K562 (cell line): ENCODE results near the gene DCAF7. TPM values are rescaled to one million over a fixed set of nuclear protein-coding genes. Genes with fewer than 3 reads are reported as not detected.

Experiments used
- ARNT ChIP-seq, 2 experiments: fragments of 450-650 bp; IDR thresholded peaks; 2 replicates each; pipeline ENCODE4 v1.6.1; 2016; ENCODE audit warnings: mild to moderate bottlenecking in 1 of 2
- ATF1 ChIP-seq, 2 experiments: fragments of 450-650 bp in 1 of 2; IDR thresholded peaks; 2 replicates each; pipeline ENCODE4 v1.6.1; 2016; ENCODE audit warnings: missing compliant biosample characterization in 1 of 2, missing genetic modification characterization in 1 of 2
- KAT7 ChIP-seq: sonication (generic); formaldehyde crosslinking; IDR thresholded peaks from 2 replicates; pipeline ENCODE4 v1.8.0; 2022; ENCODE audit warnings: missing genetic modification reagents, mild to moderate bottlenecking, borderline replicate concordance
- MIER1 ChIP-seq: fragments of 450-650 bp; IDR thresholded peaks from 2 replicates; pipeline ENCODE4 v1.6.1; 2016; ENCODE audit warnings: antibody characterized with exemption, mild to moderate bottlenecking, low read depth
- PTRF ChIP-seq: fragments of 450-650 bp; IDR thresholded peaks from 2 replicates; pipeline ENCODE4 v1.6.1; 2016; ENCODE audit warnings: mild to moderate bottlenecking, missing genetic modification characterization, missing compliant biosample characterization
- RUNX1 ChIP-seq: sonication (generic); IDR thresholded peaks from 2 replicates; pipeline ENCODE4 v1.6.1; 2016; ENCODE audit warnings: antibody characterized with exemption, low read depth
- SAFB ChIP-seq: fragments of 200-400 bp; formaldehyde crosslinking; IDR thresholded peaks from 2 replicates; pipeline ENCODE4 v1.6.1; 2017; ENCODE audit warnings: low read depth, low read length, borderline replicate concordance
- SMARCB1 ChIP-seq: IDR thresholded peaks from 2 replicates; pipeline ENCODE4 v1.6.1; 2011; ENCODE audit warnings: improper control_type of control experiment, low read depth; ENCODE audit not compliant: insufficient read length
- TEAD4 ChIP-seq, 2 experiments: sonication (generic) in 1 of 2; formaldehyde crosslinking in 1 of 2; IDR thresholded peaks; 2 replicates each; pipeline versions ENCODE4 v1.6.1 to v1.8.0; 2012 to 2022; ENCODE audit warnings: borderline replicate concordance in 1 of 2, inconsistent platforms in 1 of 2, low read length in 1 of 2, mild to moderate bottlenecking in 1 of 2, missing genetic modification reagents in 1 of 2
- polyA plus RNA-seq, 8 experiments: library from polyadenylated mRNA; depleted of rRNA in 4 of 8; stranded (reverse) in 5 of 8; unstranded in 3 of 8; fragments of >200 nt; fragmentation: Nextera tagmentation in 2 of 8; fragmentation: Illumina TruSeq in 1 of 8; extraction: Ambion mirVana in 2 of 8; extraction: Trizol in 1 of 8; gene quantifications; 2 replicates each; pipeline versions ENCODE4 v1.2.1 to v1.2.3, GENCODE V29; 2011 to 2014; ENCODE audit warnings: inconsistent platforms in 1 of 8, missing spikeins in 1 of 8
- total RNA-seq, 7 experiments: library from RNA; depleted of rRNA in 6 of 7; stranded (reverse); fragments of >200 nt in 6 of 7; fragmentation: Illumina TruSeq in 2 of 7; extraction: Trizol in 2 of 7; gene quantifications; 2 replicates each; pipeline versions ENCODE4 v1.2.1 to v1.2.3, GENCODE V29; 2011 to 2021; ENCODE audit warnings: low replicate concordance in 1 of 7
- TF ChIP-seq, protein P1 (sequence below): fragments of 250-450 bp; sonication (Bioruptor Pico); IDR thresholded peaks from 2 replicates; pipeline ENCODE4 v1.4.0; 2020; ENCODE audit warnings: mild to moderate bottlenecking, moderate library complexity
- TF ChIP-seq, protein P2 (sequence below): sonication (generic); formaldehyde crosslinking; IDR thresholded peaks from 2 replicates; pipeline ENCODE4 v1.8.0; 2023; ENCODE audit warnings: missing genetic modification reagents, mild to moderate bottlenecking, borderline replicate concordance
- TF ChIP-seq, protein P3 (sequence below): fragments of 250-450 bp; sonication (Bioruptor Pico); IDR thresholded peaks from 2 replicates; pipeline ENCODE4 v1.8.0; 2021; ENCODE audit warnings: borderline replicate concordance, mild to moderate bottlenecking, moderate library complexity; ENCODE audit not compliant: poor library complexity, severe bottlenecking
- TF ChIP-seq, protein P4 (sequence below): fragments of 450-650 bp; IDR thresholded peaks from 2 replicates; pipeline ENCODE4 v1.6.1; 2017; ENCODE audit warnings: antibody characterized with exemption

DCAF7 gene
- total and polyA plus RNA-seq, 9 of the 15 experiments (the other 6 are each of a cell fraction or from before 2014, with no cell fraction given), result 30.8 to 123 (median 40.2) TPM

DNA sequence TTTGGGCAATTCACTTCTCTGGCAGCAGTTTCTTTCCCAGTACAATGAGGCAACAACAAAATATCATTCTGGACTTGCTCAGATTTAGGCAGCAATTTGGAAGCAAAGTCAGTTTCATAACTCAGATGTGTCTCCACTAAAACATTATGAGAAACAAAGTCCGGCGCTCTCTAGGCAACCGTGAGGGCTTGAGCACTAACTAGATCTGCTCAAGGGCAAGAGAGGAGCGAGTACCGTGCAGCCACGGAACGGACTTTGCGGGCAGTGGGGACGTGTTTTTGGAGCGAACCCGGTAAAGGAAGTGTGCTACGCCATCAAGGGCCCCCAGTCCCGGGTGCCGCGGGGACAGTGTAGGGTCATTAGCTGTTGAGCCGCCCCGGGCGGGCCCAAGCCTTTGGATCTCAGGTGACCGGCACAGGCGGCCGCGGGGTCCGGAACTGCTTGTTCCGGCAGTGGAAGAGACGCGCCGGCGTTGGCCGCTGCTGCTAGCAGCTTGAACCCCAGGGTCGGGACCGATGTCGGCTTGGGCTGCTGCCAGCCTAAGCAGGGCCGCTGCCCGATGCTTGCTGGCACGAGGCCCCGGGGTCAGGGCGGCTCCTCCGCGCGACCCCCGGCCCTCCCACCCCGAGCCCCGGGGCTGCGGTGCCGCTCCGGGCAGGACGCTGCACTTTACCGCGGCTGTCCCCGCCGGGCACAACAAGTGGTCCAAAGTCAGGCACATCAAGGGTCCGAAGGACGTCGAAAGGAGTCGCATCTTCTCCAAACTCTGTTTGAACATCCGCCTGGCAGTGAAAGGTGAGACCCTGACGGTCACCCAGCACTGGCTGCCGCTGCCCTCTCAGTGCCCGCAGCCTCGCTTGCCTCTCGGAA lies 50.5 kb downstream of the DCAF7 start, which contains the start of gene TACO1 (continued):
- TF ChIP-seq, protein P1, sequence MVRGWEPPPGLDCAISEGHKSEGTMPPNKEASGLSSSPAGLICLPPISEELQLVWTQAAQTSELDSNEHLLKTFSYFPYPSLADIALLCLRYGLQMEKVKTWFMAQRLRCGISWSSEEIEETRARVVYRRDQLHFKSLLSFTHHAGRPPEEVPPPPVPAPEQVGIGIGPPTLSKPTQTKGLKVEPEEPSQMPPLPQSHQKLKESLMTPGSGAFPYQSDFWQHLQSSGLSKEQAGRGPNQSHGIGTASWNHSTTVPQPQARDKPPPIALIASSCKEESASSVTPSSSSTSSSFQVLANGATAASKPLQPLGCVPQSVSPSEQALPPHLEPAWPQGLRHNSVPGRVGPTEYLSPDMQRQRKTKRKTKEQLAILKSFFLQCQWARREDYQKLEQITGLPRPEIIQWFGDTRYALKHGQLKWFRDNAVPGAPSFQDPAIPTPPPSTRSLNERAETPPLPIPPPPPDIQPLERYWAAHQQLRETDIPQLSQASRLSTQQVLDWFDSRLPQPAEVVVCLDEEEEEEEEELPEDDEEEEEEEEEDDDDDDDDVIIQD, result no peak
- TF ChIP-seq, protein P2, sequence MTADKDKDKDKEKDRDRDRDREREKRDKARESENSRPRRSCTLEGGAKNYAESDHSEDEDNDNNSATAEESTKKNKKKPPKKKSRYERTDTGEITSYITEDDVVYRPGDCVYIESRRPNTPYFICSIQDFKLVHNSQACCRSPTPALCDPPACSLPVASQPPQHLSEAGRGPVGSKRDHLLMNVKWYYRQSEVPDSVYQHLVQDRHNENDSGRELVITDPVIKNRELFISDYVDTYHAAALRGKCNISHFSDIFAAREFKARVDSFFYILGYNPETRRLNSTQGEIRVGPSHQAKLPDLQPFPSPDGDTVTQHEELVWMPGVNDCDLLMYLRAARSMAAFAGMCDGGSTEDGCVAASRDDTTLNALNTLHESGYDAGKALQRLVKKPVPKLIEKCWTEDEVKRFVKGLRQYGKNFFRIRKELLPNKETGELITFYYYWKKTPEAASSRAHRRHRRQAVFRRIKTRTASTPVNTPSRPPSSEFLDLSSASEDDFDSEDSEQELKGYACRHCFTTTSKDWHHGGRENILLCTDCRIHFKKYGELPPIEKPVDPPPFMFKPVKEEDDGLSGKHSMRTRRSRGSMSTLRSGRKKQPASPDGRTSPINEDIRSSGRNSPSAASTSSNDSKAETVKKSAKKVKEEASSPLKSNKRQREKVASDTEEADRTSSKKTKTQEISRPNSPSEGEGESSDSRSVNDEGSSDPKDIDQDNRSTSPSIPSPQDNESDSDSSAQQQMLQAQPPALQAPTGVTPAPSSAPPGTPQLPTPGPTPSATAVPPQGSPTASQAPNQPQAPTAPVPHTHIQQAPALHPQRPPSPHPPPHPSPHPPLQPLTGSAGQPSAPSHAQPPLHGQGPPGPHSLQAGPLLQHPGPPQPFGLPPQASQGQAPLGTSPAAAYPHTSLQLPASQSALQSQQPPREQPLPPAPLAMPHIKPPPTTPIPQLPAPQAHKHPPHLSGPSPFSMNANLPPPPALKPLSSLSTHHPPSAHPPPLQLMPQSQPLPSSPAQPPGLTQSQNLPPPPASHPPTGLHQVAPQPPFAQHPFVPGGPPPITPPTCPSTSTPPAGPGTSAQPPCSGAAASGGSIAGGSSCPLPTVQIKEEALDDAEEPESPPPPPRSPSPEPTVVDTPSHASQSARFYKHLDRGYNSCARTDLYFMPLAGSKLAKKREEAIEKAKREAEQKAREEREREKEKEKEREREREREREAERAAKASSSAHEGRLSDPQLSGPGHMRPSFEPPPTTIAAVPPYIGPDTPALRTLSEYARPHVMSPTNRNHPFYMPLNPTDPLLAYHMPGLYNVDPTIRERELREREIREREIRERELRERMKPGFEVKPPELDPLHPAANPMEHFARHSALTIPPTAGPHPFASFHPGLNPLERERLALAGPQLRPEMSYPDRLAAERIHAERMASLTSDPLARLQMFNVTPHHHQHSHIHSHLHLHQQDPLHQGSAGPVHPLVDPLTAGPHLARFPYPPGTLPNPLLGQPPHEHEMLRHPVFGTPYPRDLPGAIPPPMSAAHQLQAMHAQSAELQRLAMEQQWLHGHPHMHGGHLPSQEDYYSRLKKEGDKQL (CRISPR knock-in tag), result no peak
- TF ChIP-seq ARNT (IDR thresholded peaks at IDR 0.05) (0 out of 4 replicates have a peak, but pooled peaks of 1 of the 2 experiments have one; percentile 35), PTRF (no peak), RUNX1 (no peak), SMARCB1 (no peak), SAFB (no peak), MIER1 (no peak), KAT7 (CRISPR knock-in tag) (0 out of 2 replicates have a peak, but pooled peaks have one; percentile 54), TEAD4 (IDR thresholded peaks at IDR 0.05; ENCODE audit: low read length) (peak; percentile 70), TEAD4 (CRISPR knock-in tag; IDR thresholded peaks at IDR 0.05; ENCODE audit: borderline replicate concordance) (no peak), ATF1 (CRISPR knock-in tag; IDR thresholded peaks at IDR 0.05) (no peak), ATF1 (tag; IDR thresholded peaks at IDR 0.05) (peak; percentile 68)
- TF ChIP-seq, protein P3, sequence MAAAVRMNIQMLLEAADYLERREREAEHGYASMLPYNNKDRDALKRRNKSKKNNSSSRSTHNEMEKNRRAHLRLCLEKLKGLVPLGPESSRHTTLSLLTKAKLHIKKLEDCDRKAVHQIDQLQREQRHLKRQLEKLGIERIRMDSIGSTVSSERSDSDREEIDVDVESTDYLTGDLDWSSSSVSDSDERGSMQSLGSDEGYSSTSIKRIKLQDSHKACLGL, result no peak
- TF ChIP-seq, protein P4, sequence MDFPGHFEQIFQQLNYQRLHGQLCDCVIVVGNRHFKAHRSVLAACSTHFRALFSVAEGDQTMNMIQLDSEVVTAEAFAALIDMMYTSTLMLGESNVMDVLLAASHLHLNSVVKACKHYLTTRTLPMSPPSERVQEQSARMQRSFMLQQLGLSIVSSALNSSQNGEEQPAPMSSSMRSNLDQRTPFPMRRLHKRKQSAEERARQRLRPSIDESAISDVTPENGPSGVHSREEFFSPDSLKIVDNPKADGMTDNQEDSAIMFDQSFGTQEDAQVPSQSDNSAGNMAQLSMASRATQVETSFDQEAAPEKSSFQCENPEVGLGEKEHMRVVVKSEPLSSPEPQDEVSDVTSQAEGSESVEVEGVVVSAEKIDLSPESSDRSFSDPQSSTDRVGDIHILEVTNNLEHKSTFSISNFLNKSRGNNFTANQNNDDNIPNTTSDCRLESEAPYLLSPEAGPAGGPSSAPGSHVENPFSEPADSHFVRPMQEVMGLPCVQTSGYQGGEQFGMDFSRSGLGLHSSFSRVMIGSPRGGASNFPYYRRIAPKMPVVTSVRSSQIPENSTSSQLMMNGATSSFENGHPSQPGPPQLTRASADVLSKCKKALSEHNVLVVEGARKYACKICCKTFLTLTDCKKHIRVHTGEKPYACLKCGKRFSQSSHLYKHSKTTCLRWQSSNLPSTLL, result no peak
